Dendritic cell treated with granulocyte-macrophage colony-stimulating factor and Interleukin-4, amounts not matched to agents 40 ng/mL and 50 ng/mL, for 4 days (primary cell): ENCODE data around the gene C7orf33.
"Not testable (repeated sequence)": the region's sequence is repeated elsewhere in the genome, so short reads cannot be mapped to it uniquely, and the experiment has no call there.

Source experiments
- H3K27ac Mint-ChIP-seq: one replicate; pipeline ENCODE4 v1.8.0; 2022; ENCODE audit warnings: mild to moderate bottlenecking, mixed read lengths
- H3K27me3 Mint-ChIP-seq: one replicate; pipeline ENCODE4 v1.8.0; 2022; ENCODE audit warnings: mild to moderate bottlenecking, mixed read lengths
- H3K36me3 Mint-ChIP-seq: one replicate; pipeline ENCODE4 v1.8.0; 2022; ENCODE audit warnings: low read depth, mixed read lengths
- H3K4me1 Mint-ChIP-seq: one replicate; pipeline ENCODE4 v1.8.0; 2022; ENCODE audit warnings: low read depth, mixed read lengths
- H3K4me3 Mint-ChIP-seq: one replicate; pipeline ENCODE4 v1.8.0; 2022; ENCODE audit warnings: mild to moderate bottlenecking, moderate library complexity, mixed read lengths
- H3K9me3 Mint-ChIP-seq: one replicate; pipeline ENCODE4 v1.8.0; 2022; ENCODE audit warnings: mixed read lengths
- intact Hi-C: fragments of 100-400 bp; cut with micrococcal nuclease; formaldehyde crosslinking; loops from one replicate; pipeline ENCODE4 v1.15.0; 2022

Gene C7orf33

DNA sequence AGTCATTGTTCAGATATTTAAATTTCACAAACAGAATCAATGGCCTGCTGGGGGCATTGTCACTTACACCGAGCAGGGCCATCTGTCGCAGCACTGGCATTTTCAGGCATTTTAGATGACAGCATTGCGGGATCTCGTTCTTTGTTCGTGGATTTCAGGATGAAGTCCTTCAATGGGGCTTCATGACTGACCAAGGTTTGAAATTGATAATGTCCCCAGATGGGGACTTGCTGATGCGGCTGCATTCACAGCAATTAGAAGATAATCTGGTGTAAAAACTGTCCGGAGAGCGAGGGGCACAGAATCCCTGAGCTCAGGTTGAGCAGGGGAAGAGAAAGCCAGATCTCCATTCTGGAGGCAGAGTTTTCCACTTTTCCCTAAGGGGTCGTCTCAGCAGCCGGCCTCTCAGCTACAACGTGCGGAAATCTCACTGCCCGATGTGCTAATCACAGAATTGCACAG lies 1.9 kb upstream of the C7orf33 start:
- intact Hi-C loops: no loop called here
- Mint-ChIP-seq H3K4me3 (no peak overlapping the region), H3K27ac (no peak overlapping the region), H3K36me3 (no peaks in the 10 kb centered on the region), H3K9me3 (no peaks in the 10 kb centered on the region), H3K4me1 (peaks cover 21% of the 10 kb centered on the region), H3K27me3 (peaks cover 2% of the 10 kb centered on the region)

DNA sequence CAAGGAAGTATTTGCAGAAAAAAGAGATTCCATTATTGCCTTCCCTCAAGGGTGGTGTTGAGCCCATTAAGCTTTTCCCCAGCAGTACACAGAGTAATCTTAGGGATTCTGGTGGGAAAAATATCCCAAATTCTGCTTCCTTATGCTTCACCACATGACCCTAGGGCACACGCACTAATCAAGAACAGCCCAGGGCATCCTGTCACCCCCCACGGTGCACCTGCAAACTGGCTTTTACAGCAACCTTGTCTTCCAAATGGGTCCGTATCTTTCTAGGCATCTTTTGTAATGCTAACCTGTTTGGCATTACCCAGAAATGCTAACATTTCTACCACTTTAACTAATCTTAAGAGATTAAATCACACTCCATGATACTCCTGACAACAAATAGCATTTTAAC lies 926 bp upstream of the C7orf33 start:
- Mint-ChIP-seq H3K4me3 (no peak overlapping the region), H3K27me3 (peaks cover 2% of the 10 kb centered on the region), H3K9me3 (no peaks in the 10 kb centered on the region), H3K27ac (no peak overlapping the region), H3K4me1 (peaks cover 12% of the 10 kb centered on the region), H3K36me3 (no peaks in the 10 kb centered on the region)
- intact Hi-C loops: no loop called here

DNA sequence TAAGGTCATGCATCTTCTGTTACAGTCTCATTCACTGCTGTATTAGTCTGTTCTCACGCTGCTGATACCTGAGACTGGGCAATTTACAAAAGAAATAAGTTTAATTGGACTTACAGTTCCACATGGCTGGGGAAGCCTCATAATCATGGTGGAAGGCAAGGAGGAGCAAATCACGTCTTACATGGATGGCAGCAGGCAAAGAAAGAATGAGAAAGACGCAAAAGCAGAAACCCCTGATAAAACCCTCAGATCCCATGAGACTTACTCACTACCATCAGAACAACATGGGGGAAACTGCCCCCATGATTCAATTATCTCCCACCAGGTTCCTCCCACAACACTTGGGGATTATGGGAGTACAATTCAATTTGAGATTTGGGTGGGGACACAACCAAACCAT lies 5.8 kb downstream of the C7orf33 start:
- H3K36me3 Mint-ChIP-seq, H3K27me3 Mint-ChIP-seq, intact Hi-C loops, H3K4me3 Mint-ChIP-seq, H3K27ac Mint-ChIP-seq: not testable (repeated sequence)
- peaks cover 11% of the 10 kb centered on the region for H3K4me1 Mint-ChIP-seq
- peaks cover 12% of the 10 kb centered on the region for H3K9me3 Mint-ChIP-seq

DNA sequence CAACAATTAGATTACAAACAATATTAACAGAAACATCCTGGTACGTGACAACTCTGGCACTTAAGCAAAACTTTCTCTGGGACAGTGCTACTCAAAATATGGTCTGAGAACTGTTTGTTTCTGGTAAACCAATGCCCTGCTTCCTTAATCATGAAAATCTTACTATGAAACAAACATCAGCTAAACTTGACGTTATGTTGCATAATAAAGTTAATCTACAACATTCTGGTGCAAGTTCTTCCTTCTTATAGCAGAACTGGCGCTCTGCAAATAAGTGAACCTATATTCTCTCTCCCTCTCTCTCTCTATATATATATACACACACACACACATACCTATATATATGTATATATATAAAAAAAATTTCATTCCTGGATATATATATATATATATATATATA lies 7.8 kb downstream of the C7orf33 start:
- peaks cover 12% of the 10 kb centered on the region for H3K9me3 Mint-ChIP-seq
- H3K4me3 Mint-ChIP-seq: no peak overlapping the region
- H3K36me3 Mint-ChIP-seq: no peaks in the 10 kb centered on the region
- H3K4me1 Mint-ChIP-seq: peaks cover 11% of the 10 kb centered on the region
- intact Hi-C loops: no loop called here
- H3K27ac Mint-ChIP-seq: no peak overlapping the region
- H3K27me3 Mint-ChIP-seq: peaks cover 2% of the 10 kb centered on the region

DNA sequence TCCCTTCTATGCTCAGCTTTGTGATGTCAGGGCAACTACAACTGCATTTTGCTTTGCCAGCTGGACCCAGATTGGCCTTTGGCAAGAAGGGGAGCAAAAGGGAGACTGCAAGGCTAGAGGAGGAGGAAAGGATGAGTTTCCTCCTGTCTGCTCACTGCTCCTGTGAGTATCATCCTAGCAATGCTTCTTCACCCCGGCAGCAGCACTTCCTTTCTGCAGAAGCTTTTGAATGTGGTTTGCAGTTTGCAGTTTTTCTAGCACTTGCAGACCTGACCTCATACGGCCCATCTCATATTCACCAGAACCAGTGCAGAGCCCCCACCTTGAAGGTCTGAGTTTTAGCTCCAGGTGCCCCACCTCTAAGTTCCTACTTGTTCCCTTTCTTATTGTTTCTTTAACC lies 14.8 kb downstream of the C7orf33 start:
- no peak overlapping the region for H3K4me3 Mint-ChIP-seq

DNA sequence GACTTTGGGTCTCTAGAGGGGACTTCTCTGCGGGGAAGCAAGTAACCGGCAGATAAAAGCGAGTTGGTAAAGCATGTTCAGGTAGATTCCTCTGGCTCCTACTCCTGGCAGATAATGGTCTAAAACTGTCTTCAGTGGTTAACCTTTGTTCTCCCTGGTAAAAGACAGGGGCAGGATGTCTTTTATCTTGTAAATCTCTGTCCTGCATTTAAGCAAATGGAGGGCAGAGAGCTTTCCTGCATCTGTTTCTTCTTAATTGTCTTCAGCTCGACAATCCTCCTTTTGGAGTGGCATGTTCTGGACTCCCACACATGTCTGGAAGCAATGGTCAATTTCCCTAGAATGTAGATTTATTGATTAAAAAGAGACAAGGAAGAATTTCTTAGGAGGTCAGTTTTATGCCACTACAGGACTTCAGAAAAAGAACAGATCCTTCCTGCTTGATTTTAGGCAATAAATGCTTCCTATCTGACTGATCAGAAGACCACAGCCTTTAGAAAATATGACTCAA lies 16.6 kb downstream of the C7orf33 start:
- Mint-ChIP-seq H3K27me3 (no peaks in the 10 kb centered on the region), H3K4me3 (no peak overlapping the region), H3K4me1 (no peaks in the 10 kb centered on the region), H3K9me3 (peaks cover 15% of the 10 kb centered on the region), H3K36me3 (no peaks in the 10 kb centered on the region), H3K27ac (no peak overlapping the region)
- intact Hi-C loops: no loop called here

More for the DNA sequence above, 14.8 kb downstream of the C7orf33 start:
- H3K27me3 Mint-ChIP-seq: no peaks in the 10 kb centered on the region
- no peaks in the 10 kb centered on the region for H3K36me3 Mint-ChIP-seq
- H3K4me1 Mint-ChIP-seq: no peaks in the 10 kb centered on the region
- H3K9me3 Mint-ChIP-seq: peaks cover 15% of the 10 kb centered on the region
- intact Hi-C loops: no loop called here
- H3K27ac Mint-ChIP-seq: no peak overlapping the region

DNA sequence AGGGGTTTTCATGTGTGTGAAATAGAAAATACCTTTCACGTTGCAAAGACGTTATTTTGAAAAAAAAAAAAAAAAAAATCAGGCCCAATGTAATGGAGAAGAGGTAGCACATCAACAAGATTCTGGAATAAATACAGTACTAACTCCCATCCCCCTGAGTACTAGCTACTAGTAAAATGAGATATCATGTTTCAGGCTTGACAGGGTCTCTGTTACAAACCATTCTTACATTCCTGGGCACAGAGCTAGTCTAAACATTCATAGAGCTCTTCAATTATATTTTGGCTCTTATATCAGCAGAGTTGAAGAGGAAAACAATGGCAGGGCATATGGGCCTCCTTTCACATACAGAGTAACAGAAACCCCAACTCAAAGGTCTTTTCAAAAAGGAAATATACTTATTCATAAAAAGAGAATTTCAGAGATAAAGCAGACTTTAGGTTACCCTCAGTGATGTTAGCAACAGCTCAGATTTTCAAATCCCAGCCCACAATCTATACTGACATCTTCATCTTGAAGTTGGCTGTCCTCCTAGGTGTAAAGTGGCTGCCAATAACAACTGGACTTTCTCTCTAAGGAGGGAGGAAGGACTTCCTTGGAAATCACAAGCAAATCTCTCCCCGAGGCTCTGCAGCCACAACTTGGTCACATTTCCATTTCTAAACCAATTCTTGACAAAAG lies 18.6 kb downstream of the C7orf33 start:
- H3K27ac Mint-ChIP-seq: no peak overlapping the region
- intact Hi-C loops: no loop called here
- no peaks in the 10 kb centered on the region for H3K27me3 Mint-ChIP-seq
- H3K9me3 Mint-ChIP-seq: peaks cover 15% of the 10 kb centered on the region
- H3K36me3 Mint-ChIP-seq: no peaks in the 10 kb centered on the region
- H3K4me1 Mint-ChIP-seq: peaks cover 6% of the 10 kb centered on the region
- H3K4me3 Mint-ChIP-seq: no peak overlapping the region

DNA sequence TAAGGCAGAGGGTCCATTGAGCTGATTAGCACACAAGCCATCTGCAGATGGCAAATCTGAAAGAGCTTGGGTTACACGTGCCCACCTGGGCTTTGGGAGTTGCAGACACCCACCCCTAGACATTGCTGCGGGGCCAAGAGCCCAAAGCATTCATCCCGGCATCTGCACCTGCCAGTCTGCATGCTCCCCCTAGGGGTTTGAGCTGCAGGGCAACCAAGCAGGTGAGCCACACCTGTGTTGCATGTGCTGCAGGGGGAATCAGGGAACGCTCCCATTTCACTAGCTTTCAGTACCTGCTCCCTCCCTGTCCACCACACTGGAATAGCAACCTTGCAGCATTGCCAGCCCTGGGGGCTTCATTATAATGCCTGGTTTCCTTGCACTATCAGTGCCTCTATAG lies 21.1 kb downstream of the C7orf33 start:
- Mint-ChIP-seq H3K4me1 (peaks cover 22% of the 10 kb centered on the region), H3K4me3 (no peak overlapping the region), H3K27me3 (no peaks in the 10 kb centered on the region), H3K27ac (no peak overlapping the region), H3K9me3 (peaks cover 6% of the 10 kb centered on the region), H3K36me3 (no peaks in the 10 kb centered on the region)
- intact Hi-C loops: no loop called here

DNA sequence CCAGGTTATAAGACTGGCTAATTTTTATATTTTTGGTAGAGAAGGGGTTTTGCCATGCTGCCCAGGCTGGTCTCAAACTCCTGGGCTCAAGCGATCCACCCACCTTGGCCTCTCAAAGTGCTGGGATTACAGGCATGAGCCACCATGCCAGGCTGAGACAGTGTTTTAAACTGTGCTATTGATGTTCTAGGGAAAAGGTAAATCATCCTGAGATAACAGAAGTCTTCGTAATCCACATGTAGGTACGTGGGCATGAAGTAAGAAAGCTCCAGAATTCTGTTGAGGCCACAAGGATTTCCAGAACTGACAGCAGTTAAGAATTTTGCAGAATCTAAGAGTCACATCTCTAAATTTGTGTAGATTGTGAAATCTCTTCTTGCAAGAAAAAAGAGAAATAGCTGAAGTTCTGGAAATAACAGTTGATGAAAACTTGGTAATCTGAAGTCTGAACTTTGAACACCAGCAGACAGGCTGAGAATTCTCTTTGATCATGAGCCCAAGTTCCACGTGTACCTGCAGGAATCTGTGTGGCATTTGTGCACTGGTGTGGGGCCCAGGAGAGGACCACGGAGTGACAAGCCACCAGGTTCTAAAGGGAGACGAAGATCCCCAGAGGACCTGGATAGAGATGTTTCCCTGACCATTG lies 24.6 kb downstream of the C7orf33 start:
- H3K27me3 Mint-ChIP-seq: no peaks in the 10 kb centered on the region
- intact Hi-C loops: no loop called here
- H3K36me3 Mint-ChIP-seq: peaks cover 7% of the 10 kb centered on the region

DNA sequence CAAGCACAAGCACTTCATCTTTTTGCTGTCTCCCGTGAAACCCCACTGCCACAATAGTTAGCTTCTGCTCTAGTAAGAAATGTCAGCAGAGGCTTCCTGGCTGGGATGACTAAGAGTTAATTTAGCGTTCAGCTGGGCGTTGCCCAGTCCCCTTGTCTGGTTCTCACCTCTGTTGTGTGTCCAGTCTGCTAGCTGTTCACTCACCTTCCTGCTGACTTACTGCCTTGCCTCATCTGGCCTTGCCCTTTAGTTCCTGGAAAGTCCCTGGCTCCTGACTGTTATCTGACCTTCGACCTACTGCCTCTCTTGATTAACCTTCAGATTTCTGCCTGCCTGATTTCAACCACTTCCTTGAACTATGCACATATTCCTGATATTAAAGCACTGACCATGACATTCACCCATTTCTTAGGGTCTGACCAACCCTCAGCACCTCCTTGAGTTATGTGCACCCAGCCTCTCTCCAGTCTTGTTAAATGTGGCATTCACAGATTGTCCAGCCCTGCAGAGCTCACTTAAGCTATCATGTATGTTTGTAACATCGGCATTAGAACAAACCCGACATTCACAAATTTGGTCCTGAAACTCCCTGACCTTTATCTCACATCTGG lies 30.3 kb downstream of the C7orf33 start:
- H3K36me3 Mint-ChIP-seq: peaks cover 7% of the 10 kb centered on the region
- intact Hi-C loops: no loop called here
- H3K27me3 Mint-ChIP-seq: no peaks in the 10 kb centered on the region
- H3K4me3 Mint-ChIP-seq: no peak overlapping the region
- H3K9me3 Mint-ChIP-seq: peaks cover 36% of the 10 kb centered on the region
- peaks cover 35% of the 10 kb centered on the region for H3K4me1 Mint-ChIP-seq
- no peak overlapping the region for H3K27ac Mint-ChIP-seq

More for the DNA sequence above, 24.6 kb downstream of the C7orf33 start:
- Mint-ChIP-seq H3K4me3 (no peak overlapping the region), H3K9me3 (peaks cover 27% of the 10 kb centered on the region), H3K27ac (no peak overlapping the region), H3K4me1 (peaks cover 38% of the 10 kb centered on the region)

DNA sequence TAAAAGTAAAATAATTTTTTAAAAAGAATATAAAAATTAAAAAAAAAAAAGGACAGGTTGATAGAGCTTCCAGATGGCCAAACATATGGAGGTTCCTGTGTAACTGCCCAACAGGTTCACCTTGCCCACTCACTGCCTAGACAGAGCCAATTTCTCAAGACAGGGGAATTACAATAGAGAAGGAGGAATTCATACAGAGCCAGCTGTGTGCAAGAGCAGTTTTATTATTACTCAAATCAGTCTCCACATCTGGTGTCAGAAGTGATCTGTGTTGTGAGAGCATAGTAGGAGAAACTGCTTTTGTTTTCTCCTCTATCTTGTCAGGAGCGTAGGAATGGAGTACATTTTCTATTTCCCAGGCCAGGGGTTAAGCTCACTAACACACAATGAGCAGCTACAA lies 31.0 kb downstream of the C7orf33 start:
- intact Hi-C loops: no loop called here
- Mint-ChIP-seq H3K4me1 (peaks cover 33% of the 10 kb centered on the region), H3K9me3 (peaks cover 31% of the 10 kb centered on the region), H3K27me3 (no peaks in the 10 kb centered on the region), H3K36me3 (peaks cover 7% of the 10 kb centered on the region), H3K4me3 (no peak overlapping the region), H3K27ac (no peak overlapping the region)

DNA sequence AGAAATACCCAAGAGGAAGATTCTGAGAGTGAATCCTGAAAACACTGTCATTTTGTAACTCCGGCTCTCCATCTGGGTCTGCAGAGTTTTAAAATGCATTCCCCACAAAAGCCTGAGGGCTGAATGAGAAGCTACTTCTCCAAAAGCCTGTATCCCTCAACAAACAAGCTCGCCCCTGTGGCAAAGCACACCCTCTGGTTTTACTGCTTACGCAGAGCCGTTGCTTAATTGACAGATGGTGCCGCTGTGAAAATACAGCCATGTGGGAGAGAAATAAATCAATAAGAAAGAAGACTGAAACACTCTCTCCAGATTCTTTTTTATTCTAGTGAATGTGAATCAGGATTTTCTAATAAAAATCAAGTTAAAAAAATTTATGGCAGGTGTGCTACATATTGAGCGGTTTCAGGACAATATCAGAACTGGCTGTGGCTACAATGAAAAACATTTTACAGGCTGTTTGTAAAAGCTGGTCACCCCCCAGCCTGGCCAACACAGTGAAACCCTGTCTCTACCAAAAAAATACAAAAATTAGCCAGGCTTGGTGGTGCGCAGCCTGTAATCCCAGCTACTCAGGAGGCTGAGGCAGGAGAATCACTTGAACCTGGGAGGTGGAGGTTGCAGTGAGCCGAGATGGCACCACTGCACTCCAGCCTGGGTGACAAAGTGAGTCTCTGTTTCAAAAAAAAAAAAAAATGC lies 32.5 kb downstream of the C7orf33 start:
- no peak overlapping the region for H3K4me3 Mint-ChIP-seq
- peaks cover 42% of the 10 kb centered on the region for H3K4me1 Mint-ChIP-seq
- peaks cover 17% of the 10 kb centered on the region for H3K9me3 Mint-ChIP-seq
- H3K27ac Mint-ChIP-seq: no peak overlapping the region
- H3K36me3 Mint-ChIP-seq: peaks cover 5% of the 10 kb centered on the region
- intact Hi-C loops: no loop called here
- no peaks in the 10 kb centered on the region for H3K27me3 Mint-ChIP-seq

DNA sequence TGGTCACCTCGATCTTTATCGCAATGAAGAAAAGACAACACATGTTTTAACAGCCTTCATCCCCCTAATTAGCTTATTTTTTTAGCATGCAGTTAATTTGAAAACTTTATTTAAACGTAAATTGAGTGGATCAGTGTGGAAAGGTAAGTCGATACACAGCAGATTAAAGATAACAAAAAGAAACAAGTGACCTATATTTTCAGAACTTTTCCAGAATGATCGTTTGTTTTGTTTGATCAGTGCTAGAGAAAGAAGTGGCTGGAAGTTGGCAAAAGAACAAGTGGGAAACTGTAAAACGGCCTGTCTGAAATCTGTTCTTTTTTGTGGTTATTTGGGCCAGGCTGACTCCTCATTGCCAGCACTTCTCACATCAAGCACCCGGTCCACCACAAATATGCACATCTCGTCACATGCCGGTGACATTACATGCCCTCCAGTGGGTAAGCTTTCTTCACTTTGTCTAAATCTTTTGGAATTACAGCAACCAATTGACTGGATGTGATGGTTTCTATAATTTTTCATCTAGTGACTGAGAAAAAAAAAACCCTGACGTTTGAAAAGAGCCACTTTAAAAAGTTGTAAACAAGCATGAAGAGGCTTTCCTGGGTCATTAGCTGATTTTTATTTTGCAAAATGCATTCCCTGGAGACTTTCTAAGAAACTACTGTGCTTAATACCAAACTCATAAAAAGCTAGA lies 33.2 kb downstream of the C7orf33 start:
- no peaks in the 10 kb centered on the region for H3K36me3 Mint-ChIP-seq
- intact Hi-C loops: no loop called here

More for the DNA sequence above, 33.2 kb downstream of the C7orf33 start:
- peaks cover 10% of the 10 kb centered on the region for H3K9me3 Mint-ChIP-seq
- H3K4me1 Mint-ChIP-seq: peaks cover 42% of the 10 kb centered on the region
- H3K27ac Mint-ChIP-seq: no peak overlapping the region
- no peak overlapping the region for H3K4me3 Mint-ChIP-seq
- no peaks in the 10 kb centered on the region for H3K27me3 Mint-ChIP-seq
